IMR-90 (cell line): ENCODE results near the gene MOCOS. TPM values are rescaled to one million over a fixed set of nuclear protein-coding genes. Genes with fewer than 3 reads are reported as not detected.

Experiments
- ATAC-seq: fragments of 200-7000 bp; cut with Tn5 transposase; 2 replicates; pipeline ENCODE4 v1.9.1; 2020; ENCODE audit warnings: low read depth, mild to moderate bottlenecking, moderate library complexity
- BruUV-seq: library from RNA; stranded (reverse); fragments of 400-500 nt; replicated peaks from 2 replicates; lab custom pipeline; 2021; lab: Mats Ljungman, UMichigan
- CTCF ChIA-PET: fragments of 300-600 bp; formaldehyde crosslinking; extraction: SDS; loops from one replicate; lab custom pipeline; 2021; ENCODE audit warnings: antibody characterized with exemption; lab: Yijun Ruan, JAX
- POLR2A ChIA-PET: fragments of 300-600 bp; sonication (Branson Sonifier 250); formaldehyde crosslinking; loops from one replicate; lab custom pipeline; 2022; ENCODE audit warnings: antibody characterized with exemption; ENCODE audit not compliant: unreplicated experiment; lab: Charles Lee
- DNase-seq: peaks from one replicate; pipeline ENCODE4 v3.0.0; 2013
- H2AFZ ChIP-seq: replicated peaks from 2 replicates; pipeline ENCODE3; 2013; ENCODE audit warnings: low read length, mild to moderate bottlenecking; ENCODE audit not compliant: poor library complexity
- H2AK5ac ChIP-seq: 2 replicates; pipeline ENCODE4 v1.6.1; 2013; ENCODE audit warnings: low read depth, low read length, inconsistent platforms
- H2AK9ac ChIP-seq: replicated peaks from 2 replicates; pipeline ENCODE3; 2013; ENCODE audit warnings: mild to moderate bottlenecking, low read depth, low read length, moderate library complexity; ENCODE audit not compliant: poor library complexity
- H2BK120ac ChIP-seq: 2 replicates; pipeline ENCODE4 v1.6.1; 2013; ENCODE audit warnings: low read depth, low read length, inconsistent platforms
- H2BK15ac ChIP-seq: 3 replicates; pipeline ENCODE4 v1.6.1; 2013; ENCODE audit warnings: low read depth, low read length, inconsistent platforms
- H2BK20ac ChIP-seq: 2 replicates; pipeline ENCODE4 v1.6.1; 2013; ENCODE audit warnings: low read depth, mild to moderate bottlenecking, inconsistent platforms, low read length, moderate library complexity
- H2BK5ac ChIP-seq: 2 replicates; pipeline ENCODE4 v1.6.1; 2013; ENCODE audit warnings: mild to moderate bottlenecking, low read depth, low read length, inconsistent platforms; ENCODE audit not compliant: poor library complexity, severe bottlenecking
- H3K14ac ChIP-seq: replicated peaks from 2 replicates; pipeline ENCODE4 v1.6.1; 2013; ENCODE audit warnings: low read depth, low read length, inconsistent platforms
- H3K18ac ChIP-seq: 2 replicates; pipeline ENCODE4 v1.6.1; 2013; ENCODE audit warnings: low read depth, low read length, control low read depth
- H3K23ac ChIP-seq: 2 replicates; pipeline ENCODE4 v1.6.1; 2013; ENCODE audit warnings: low read depth, low read length, inconsistent platforms
- H3K27ac ChIP-seq: 2 replicates; pipeline ENCODE4 v1.5.1; 2013; ENCODE audit warnings: mild to moderate bottlenecking, control low read depth, low read length; ENCODE audit not compliant: insufficient read depth
- H3K27me3 ChIP-seq: 2 replicates; pipeline ENCODE4 v1.6.1; 2013; ENCODE audit warnings: low read length; ENCODE audit not compliant: control insufficient read depth, insufficient read depth
- H3K36me3 ChIP-seq: 2 replicates; pipeline ENCODE4 v1.6.1; 2013; ENCODE audit warnings: low read length, mixed read lengths; ENCODE audit not compliant: control insufficient read depth, insufficient read depth
- H3K4ac ChIP-seq: 2 replicates; pipeline ENCODE4 v1.6.1; 2013; ENCODE audit warnings: low read depth, low read length, inconsistent platforms
- H3K4me1 ChIP-seq: 2 replicates; pipeline ENCODE4 v1.6.1; 2013; ENCODE audit warnings: low read length, mixed read lengths; ENCODE audit not compliant: control insufficient read depth, insufficient read depth
- H3K4me2 ChIP-seq: 2 replicates; pipeline ENCODE4 v1.6.1; 2013; ENCODE audit warnings: low read depth, mild to moderate bottlenecking, control low read depth, low read length, moderate library complexity
- H3K4me3 ChIP-seq: 2 replicates; pipeline ENCODE4 v1.5.1; 2013; ENCODE audit warnings: low read depth, mild to moderate bottlenecking, control low read depth, low read length, moderate library complexity; ENCODE audit not compliant: insufficient read depth
- H3K56ac ChIP-seq: 2 replicates; pipeline ENCODE4 v1.6.1; 2013; ENCODE audit warnings: low read length, inconsistent platforms; ENCODE audit not compliant: insufficient read depth; ENCODE audit errors: extremely low read depth
- H3K79me1 ChIP-seq, 2 experiments: 2 replicates each; pipeline ENCODE4 v1.6.1; 2013; ENCODE audit warnings: low read length in 2 of 2, inconsistent platforms in 1 of 2, low read depth in 1 of 2
- H3K9ac ChIP-seq: 2 replicates; pipeline ENCODE4 v1.6.1; 2013; ENCODE audit warnings: low read depth, low read length, control low read depth
- H3K9me1 ChIP-seq: 2 replicates; pipeline ENCODE4 v1.6.1; 2013; ENCODE audit warnings: low read length, inconsistent platforms; ENCODE audit not compliant: insufficient read depth
- H3K9me3 ChIP-seq: 2 replicates; pipeline ENCODE4 v1.6.1; 2013; ENCODE audit warnings: low read length; ENCODE audit not compliant: control insufficient read depth, insufficient read depth
- H4K20me1 ChIP-seq: 2 replicates; pipeline ENCODE4 v1.6.1; 2013; ENCODE audit warnings: low read length, inconsistent platforms; ENCODE audit not compliant: insufficient read depth
- H4K5ac ChIP-seq: 2 replicates; pipeline ENCODE4 v1.6.1; 2013; ENCODE audit warnings: mild to moderate bottlenecking, low read depth, low read length, control low read depth
- H4K8ac ChIP-seq, 2 experiments: 2 replicates each; pipeline ENCODE4 v1.6.1; 2013; ENCODE audit warnings: low read depth in 2 of 2, low read length in 2 of 2, control low read depth in 1 of 2, inconsistent platforms in 1 of 2
- H4K91ac ChIP-seq: 2 replicates; pipeline ENCODE4 v1.6.1; 2013; ENCODE audit warnings: low read depth, low read length, inconsistent platforms; ENCODE audit not compliant: insufficient read depth
- CEBPB ChIP-seq: IDR thresholded peaks from 2 replicates; pipeline ENCODE4 v1.6.1; 2012; ENCODE audit warnings: low read depth, low read length, improper control_type of control experiment
- MAFK ChIP-seq: IDR thresholded peaks from 2 replicates; pipeline ENCODE4 v1.6.1; 2012; ENCODE audit warnings: low read depth, low read length, improper control_type of control experiment
- MXI1 ChIP-seq: IDR thresholded peaks from 2 replicates; pipeline ENCODE4 v1.6.1; 2012; ENCODE audit warnings: low read depth, mild to moderate bottlenecking, low read length, moderate library complexity, borderline replicate concordance
- POLR2A ChIP-seq: IDR thresholded peaks from 2 replicates; pipeline ENCODE4 v1.6.1; 2012; ENCODE audit warnings: mild to moderate bottlenecking, low read depth, low read length
- RAD21 ChIP-seq: IDR thresholded peaks from 2 replicates; pipeline ENCODE4 v1.6.1; 2012; ENCODE audit warnings: low read length, improper control_type of control experiment
- WGBS, 2 experiments: methylation state at CpG; one replicate each; pipeline versions ENCODE4 v1.1.5 to v1.1.7; 2013; ENCODE audit warnings: missing lambda C conversion rate in 2 of 2; ENCODE audit not compliant: insufficient read length in 1 of 2; ENCODE audit errors: extremely low coverage in 2 of 2; 5-methylcytosine and 5-hydroxymethylcytosine counted together
- dilution Hi-C: fragments of 300-500 bp; cut with HindIII; formaldehyde crosslinking; loops from one replicate; pipeline ENCODE4 v1.14.3; 2018; ENCODE audit warnings: low sequenced_read_pairs; ENCODE audit not compliant: unreplicated experiment
- in situ Hi-C: fragments of 300-500 bp; cut with MboI; formaldehyde crosslinking; loops from 3 replicates; pipeline ENCODE4 v1.14.3; 2019; ENCODE audit warnings: low sequenced_read_pairs, inconsistent platforms, mixed read lengths
- intact Hi-C: fragments of 100-400 bp; cut with micrococcal nuclease; formaldehyde crosslinking; loops from 2 replicates; pipeline ENCODE4 v1.10.0; 2022
- polyA plus RNA-seq, 3 experiments: library from polyadenylated mRNA; depleted of rRNA; stranded (reverse); fragments of >200 nt; gene quantifications; 2 replicates each; pipeline ENCODE4 v1.2.3, GENCODE V29; 2012; ENCODE audit warnings: low replicate concordance in 1 of 3
- total RNA-seq: library from RNA; depleted of rRNA; stranded (reverse); fragments of >200 nt; gene quantifications from 2 replicates; pipeline ENCODE4 v1.2.3, GENCODE V29; 2012
- TF ChIP-seq, protein P1 (sequence below): fragments of 150-350 bp; IDR thresholded peaks from 2 replicates; pipeline ENCODE4 v1.6.1; 2016; ENCODE audit warnings: low read depth, mild to moderate bottlenecking, low read length, moderate library complexity, borderline replicate concordance

Gene MOCOS
- total and polyA plus RNA-seq, 2 of the 4 experiments (the other 2 are of a cell fraction): 1.1 to 2.2 TPM

DNA sequence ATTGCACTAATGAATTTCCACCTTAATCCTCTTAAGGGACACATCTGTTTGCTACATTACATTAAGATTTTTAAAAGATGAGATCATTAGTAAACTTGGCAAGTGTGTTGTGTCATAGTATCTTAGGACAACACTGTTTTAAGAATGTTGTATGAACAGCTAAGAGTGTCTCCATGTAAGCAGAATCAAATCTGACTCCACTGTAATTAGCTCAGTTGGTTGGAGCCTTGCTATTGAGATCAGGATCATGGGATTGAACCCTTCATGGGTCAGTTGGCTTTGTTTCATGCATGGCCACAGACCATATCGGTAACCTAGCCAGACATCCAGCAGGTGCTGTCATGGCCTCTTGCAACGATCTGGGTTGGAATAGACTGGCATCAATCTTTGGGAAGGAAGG lies 115.4 kb downstream of the MOCOS start:
- no peaks in the 10 kb centered on the region for H3K36me3 ChIP-seq
- H3K4me1 ChIP-seq: peaks cover 13% of the 10 kb centered on the region
- H2AFZ ChIP-seq: no peak overlapping the region
- H2AK9ac ChIP-seq: no peak overlapping the region
- H3K4ac ChIP-seq: no peak overlapping the region
- ATAC-seq: no peak
- peaks cover 3 to 49% of the 10 kb centered on the region in 2 experiments; a peak in 2 of 4 replicates for H3K79me1 ChIP-seq
- POLR2A ChIA-PET: no interaction called here
- H3K9me3 ChIP-seq: no peaks in the 10 kb centered on the region
- no CpG with 5 or more reads among the region's 2 CpGs for WGBS, 2 experiments
- no peak overlapping the region for H3K18ac ChIP-seq
- TF ChIP-seq, protein P1, sequence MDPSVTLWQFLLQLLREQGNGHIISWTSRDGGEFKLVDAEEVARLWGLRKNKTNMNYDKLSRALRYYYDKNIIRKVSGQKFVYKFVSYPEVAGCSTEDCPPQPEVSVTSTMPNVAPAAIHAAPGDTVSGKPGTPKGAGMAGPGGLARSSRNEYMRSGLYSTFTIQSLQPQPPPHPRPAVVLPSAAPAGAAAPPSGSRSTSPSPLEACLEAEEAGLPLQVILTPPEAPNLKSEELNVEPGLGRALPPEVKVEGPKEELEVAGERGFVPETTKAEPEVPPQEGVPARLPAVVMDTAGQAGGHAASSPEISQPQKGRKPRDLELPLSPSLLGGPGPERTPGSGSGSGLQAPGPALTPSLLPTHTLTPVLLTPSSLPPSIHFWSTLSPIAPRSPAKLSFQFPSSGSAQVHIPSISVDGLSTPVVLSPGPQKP: no peak
- TF ChIP-seq POLR2A: no peak
- TF ChIP-seq MAFK: no peak
- peak; percentile 37; the same call in 1 of the 2 replicates for TF ChIP-seq CEBPB
- no peak for TF ChIP-seq MXI1
- TF ChIP-seq RAD21: no peak
- no peak overlapping the region for H3K9ac ChIP-seq
- BruUV-seq: no TSS peak
- H2BK20ac ChIP-seq: no peak overlapping the region
- H3K4me3 ChIP-seq: no peak overlapping the region
- DNase-seq: peak; percentile 42
- no peak overlapping the region for H3K27ac ChIP-seq
- H4K5ac ChIP-seq: no peak overlapping the region; the same call in 1 of the 2 replicates
- H4K8ac ChIP-seq: no peak overlapping the region
- H3K9me1 ChIP-seq: peaks cover 17% of the 10 kb centered on the region
- intact Hi-C loops: no loop called here
- dilution Hi-C loops: no loop called here
- CTCF ChIA-PET: no interaction called here
- no peak overlapping the region for H3K4me2 ChIP-seq
- H2BK15ac ChIP-seq: no peak overlapping the region
- H2AK5ac ChIP-seq: no peak overlapping the region
- peak overlapping the region; percentile 2; the same call in 1 of the 2 replicates for H3K14ac ChIP-seq
- in situ Hi-C loops: no loop called here
- no peak overlapping the region for H3K56ac ChIP-seq
- no peak overlapping the region for H2BK5ac ChIP-seq
- H3K23ac ChIP-seq: no peak overlapping the region
- H4K91ac ChIP-seq: no peak overlapping the region
- H2BK120ac ChIP-seq: no peak overlapping the region
- no peaks in the 10 kb centered on the region; the same call in 1 of the 2 replicates for H3K27me3 ChIP-seq
- no peaks in the 10 kb centered on the region for H4K20me1 ChIP-seq
